ENCODE data around the gene IGIP.

The IGIP gene

DNA sequence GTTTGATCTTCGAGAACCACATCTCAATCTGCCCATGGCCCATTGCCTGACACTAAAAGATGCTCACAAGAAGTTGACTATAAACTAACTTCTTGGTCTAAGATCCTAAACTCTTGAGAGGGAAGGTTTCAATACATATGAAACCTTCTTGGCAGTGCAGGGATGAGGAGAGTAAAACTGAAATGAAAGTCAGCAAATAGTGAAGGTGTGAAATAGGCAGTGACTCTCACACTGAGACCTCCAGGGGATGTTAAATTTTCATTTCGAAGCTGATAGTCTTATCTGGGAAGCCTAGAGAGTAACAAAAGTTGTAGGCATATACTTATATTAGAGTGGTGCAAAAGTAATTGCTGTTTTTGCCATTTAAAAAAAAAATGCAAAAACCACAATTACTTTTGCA, 48.3 kb downstream of the IGIP start:
- TF ChIP-seq TAF1 (IDR thresholded peaks at IDR 0.05; ENCODE audit: borderline replicate concordance, insufficient read depth, low read length): no peak
- no peak for TF ChIP-seq SIN3A (IDR thresholded peaks at IDR 0.05; ENCODE audit: borderline replicate concordance, insufficient read depth, low read length)
- no peak for TF ChIP-seq FOXP2 (optimal IDR thresholded peaks at IDR 0.05; ENCODE audit: borderline replicate concordance, extremely low read depth, extremely low read length, insufficient read depth)
- TF ChIP-seq REST (IDR thresholded peaks at IDR 0.05; ENCODE audit: insufficient read depth in 1 of 2, low read depth in 2 of 2, low read length in 2 of 2): no peak
- TF ChIP-seq POLR2AphosphoS5 (IDR thresholded peaks at IDR 0.05; ENCODE audit: low read depth, low read length): no peak

GRCh38 chr5:140174465-140175366, 49.0 kb downstream of the IGIP start, which contains the start of gene CYSTM1:
TSS of gene CYSTM1 (plus strand) at chr5:140175188. CDS start at chr5:140194466, 19,278 bp downstream.
- TF ChIP-seq TAF1 (IDR thresholded peaks at IDR 0.05; ENCODE audit: borderline replicate concordance, insufficient read depth, low read length): peak; percentile 71; the same call in 1 of the 2 replicates
- 0 out of 2 replicates have a peak, but pooled peaks have one; percentile 9 for TF ChIP-seq SIN3A (IDR thresholded peaks at IDR 0.05; ENCODE audit: borderline replicate concordance, insufficient read depth, low read length)
- TF ChIP-seq REST (IDR thresholded peaks at IDR 0.05; ENCODE audit: insufficient read depth in 1 of 2, low read depth in 2 of 2, low read length in 2 of 2): no peak
- TF ChIP-seq FOXP2 (optimal IDR thresholded peaks at IDR 0.05; ENCODE audit: borderline replicate concordance, extremely low read depth, extremely low read length, insufficient read depth): peak; percentile 97
- TF ChIP-seq POLR2AphosphoS5 (IDR thresholded peaks at IDR 0.05; ENCODE audit: low read depth, low read length): peak; percentile 82

GRCh38 chr5:140175367-140176030, 49.8 kb downstream of the IGIP start:
- TF ChIP-seq FOXP2 (optimal IDR thresholded peaks at IDR 0.05; ENCODE audit: borderline replicate concordance, extremely low read depth, extremely low read length, insufficient read depth) (no peak), REST (IDR thresholded peaks at IDR 0.05; ENCODE audit: insufficient read depth in 1 of 2, low read depth in 2 of 2, low read length in 2 of 2) (no peak), TAF1 (IDR thresholded peaks at IDR 0.05; ENCODE audit: borderline replicate concordance, insufficient read depth, low read length) (peak; percentile 63; the same call in 1 of the 2 replicates), POLR2AphosphoS5 (IDR thresholded peaks at IDR 0.05; ENCODE audit: low read depth, low read length) (no peak), SIN3A (IDR thresholded peaks at IDR 0.05; ENCODE audit: borderline replicate concordance, insufficient read depth, low read length) (no peak)

DNA sequence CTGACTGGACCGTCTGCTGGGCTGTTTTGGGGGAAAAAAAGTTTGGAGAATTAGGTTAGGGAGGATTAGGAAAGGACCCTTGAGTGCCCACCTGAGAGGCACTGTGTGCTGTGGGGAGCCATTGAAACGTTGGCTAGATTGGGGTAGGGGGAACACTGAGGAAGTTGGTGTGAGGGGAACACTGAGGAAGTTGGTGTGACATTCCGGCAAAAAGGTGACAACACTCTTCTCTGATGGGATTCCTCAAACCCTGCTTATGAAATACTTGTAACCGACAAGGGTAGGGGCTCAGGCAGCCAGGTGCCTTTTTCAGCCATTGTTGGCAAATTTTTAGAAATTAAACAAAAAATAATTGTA, 50.3 kb downstream of the IGIP start:
- TF ChIP-seq REST (IDR thresholded peaks at IDR 0.05; ENCODE audit: insufficient read depth in 1 of 2, low read depth in 2 of 2, low read length in 2 of 2): no peak
- no peak for TF ChIP-seq FOXP2 (optimal IDR thresholded peaks at IDR 0.05; ENCODE audit: borderline replicate concordance, extremely low read depth, extremely low read length, insufficient read depth)
- no peak for TF ChIP-seq POLR2AphosphoS5 (IDR thresholded peaks at IDR 0.05; ENCODE audit: low read depth, low read length)
- no peak for TF ChIP-seq TAF1 (IDR thresholded peaks at IDR 0.05; ENCODE audit: borderline replicate concordance, insufficient read depth, low read length)
- TF ChIP-seq SIN3A (IDR thresholded peaks at IDR 0.05; ENCODE audit: borderline replicate concordance, insufficient read depth, low read length): no peak

Measured in PFSK-1 (cell line).